Keratinocyte (primary cell): Measurements from ENCODE around the gene KRT9.

Experiments
- EZH2 ChIP-seq: IDR thresholded peaks from one replicate; pipeline ENCODE4 v1.6.1; 2012; ENCODE audit warnings: inconsistent platforms, mild to moderate bottlenecking, low read length, moderate library complexity
- TF ChIP-seq, protein P1 (sequence below), 3 experiments: IDR thresholded peaks in 1 of 3; conservative IDR thresholded peaks in 1 of 3; optimal IDR thresholded peaks in 1 of 3; 2 replicates in 2 of 3; 3 replicates in 1 of 3; pipeline versions ENCODE3 to v1.5.1; 2011; ENCODE audit warnings: low read length in 3 of 3, mild to moderate bottlenecking in 3 of 3, moderate library complexity in 2 of 3, control low read depth in 1 of 3, inconsistent platforms in 1 of 3; ENCODE audit not compliant: insufficient read depth in 2 of 3; ENCODE audit errors: extremely low read depth in 1 of 3

GRCh38 chr17:41544491-41544892 lies 27.4 kb downstream of the KRT9 start:
- TF ChIP-seq, protein P1, sequence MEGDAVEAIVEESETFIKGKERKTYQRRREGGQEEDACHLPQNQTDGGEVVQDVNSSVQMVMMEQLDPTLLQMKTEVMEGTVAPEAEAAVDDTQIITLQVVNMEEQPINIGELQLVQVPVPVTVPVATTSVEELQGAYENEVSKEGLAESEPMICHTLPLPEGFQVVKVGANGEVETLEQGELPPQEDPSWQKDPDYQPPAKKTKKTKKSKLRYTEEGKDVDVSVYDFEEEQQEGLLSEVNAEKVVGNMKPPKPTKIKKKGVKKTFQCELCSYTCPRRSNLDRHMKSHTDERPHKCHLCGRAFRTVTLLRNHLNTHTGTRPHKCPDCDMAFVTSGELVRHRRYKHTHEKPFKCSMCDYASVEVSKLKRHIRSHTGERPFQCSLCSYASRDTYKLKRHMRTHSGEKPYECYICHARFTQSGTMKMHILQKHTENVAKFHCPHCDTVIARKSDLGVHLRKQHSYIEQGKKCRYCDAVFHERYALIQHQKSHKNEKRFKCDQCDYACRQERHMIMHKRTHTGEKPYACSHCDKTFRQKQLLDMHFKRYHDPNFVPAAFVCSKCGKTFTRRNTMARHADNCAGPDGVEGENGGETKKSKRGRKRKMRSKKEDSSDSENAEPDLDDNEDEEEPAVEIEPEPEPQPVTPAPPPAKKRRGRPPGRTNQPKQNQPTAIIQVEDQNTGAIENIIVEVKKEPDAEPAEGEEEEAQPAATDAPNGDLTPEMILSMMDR (optimal IDR thresholded peaks at IDR 0.05 in 1 of 3, IDR thresholded peaks at IDR 0.05 in 1 of 3, conservative IDR thresholded peaks at IDR 0.05 in 1 of 3; ENCODE audit: extremely low read depth in 1 of 3, insufficient read depth in 2 of 3, low read length in 3 of 3), result no peak
- TF ChIP-seq EZH2, result no peak
